GM19239 (cell line): ENCODE results near the gene ARPC5L.
"Not testable (repeated sequence)": the region's sequence is repeated elsewhere in the genome, so short reads cannot be mapped to it uniquely, and the experiment has no call there.

Experiments used
- DNase-seq: peaks from one replicate; pipeline ENCODE4 v3.0.0; 2011; ENCODE audit warnings: low spot score; ENCODE audit not compliant: insufficient read length
- FAIRE-seq: peaks from 2 replicates; lab custom pipeline; 2011; peaks lifted over from hg19 to GRCh38; lab: Jason Lieb, UNC

The ARPC5L gene

DNA sequence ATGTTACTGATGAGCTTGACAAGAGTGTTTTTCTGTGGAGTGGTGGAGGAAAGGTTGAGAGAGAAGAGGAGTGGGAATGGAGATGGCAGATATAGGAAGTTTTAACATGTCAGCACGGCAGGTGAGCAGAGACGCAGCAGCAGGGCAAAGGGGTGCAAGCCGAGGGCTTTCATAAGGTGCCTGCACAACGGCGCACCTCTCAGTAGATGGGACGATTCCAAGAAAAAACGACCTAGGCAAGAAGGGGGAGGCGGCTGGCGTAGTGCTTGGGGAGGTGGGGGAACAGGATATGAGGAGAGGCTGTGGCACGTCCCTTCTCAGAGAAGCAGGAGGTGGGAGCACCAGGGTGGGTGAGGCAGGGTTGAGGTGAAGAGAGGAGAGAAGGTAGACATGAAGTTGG is 24.5 kb downstream of the ARPC5L start:
- FAIRE-seq (no peak), DNase-seq (no peak)

DNA sequence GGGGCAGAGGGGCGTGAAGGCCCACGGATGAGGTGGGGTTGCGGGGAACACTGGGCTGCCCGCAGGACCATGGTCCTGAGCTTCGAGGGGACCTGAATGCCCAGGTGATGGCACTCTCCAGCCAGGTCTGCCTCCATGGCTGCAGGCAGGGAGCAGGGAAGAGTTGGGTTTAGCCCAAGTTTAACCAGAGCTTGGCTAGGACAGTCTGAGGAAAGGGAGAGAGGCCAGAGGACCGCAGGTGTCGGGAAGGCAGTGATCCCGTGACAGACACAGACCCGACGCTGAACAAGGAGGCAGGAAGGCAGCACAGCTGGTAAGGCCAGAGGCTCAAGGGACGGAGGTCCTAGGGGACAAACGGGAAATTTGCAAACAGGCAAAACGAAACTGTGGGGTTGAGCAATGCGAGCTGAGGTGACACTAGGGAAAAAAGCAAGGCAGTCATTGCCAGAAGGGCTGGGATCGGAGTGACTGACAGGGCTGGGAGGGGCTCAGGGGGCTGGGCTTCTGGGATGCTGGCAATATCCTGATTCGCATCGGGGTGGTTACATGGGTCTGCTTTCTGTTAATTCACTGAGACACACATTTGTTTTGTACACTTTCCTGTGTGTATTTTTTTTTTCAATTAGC is 25.0 kb downstream of the ARPC5L start:
- FAIRE-seq (no peak), DNase-seq (no peak)

DNA sequence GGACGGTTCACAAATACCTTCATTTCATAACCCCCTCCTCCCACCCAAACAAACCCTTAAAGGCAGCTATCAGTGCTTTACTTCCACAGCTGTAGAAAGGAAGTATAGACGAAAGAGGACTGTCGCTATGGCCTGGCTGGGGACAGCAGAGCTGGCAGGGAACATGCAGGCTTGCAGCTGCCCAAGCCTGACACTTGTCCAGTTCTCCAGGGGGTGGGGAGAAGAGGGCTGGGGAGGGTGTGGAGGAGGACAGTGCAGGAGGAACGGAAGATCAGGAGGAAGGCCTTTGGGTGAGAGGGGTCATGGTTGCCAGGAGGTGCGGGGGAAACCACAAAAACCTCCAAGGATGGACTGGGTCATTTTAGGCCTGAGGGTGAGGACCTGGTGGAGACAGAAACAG is 25.9 kb downstream of the ARPC5L start:
- DNase-seq (no peak), FAIRE-seq (no peak)

DNA sequence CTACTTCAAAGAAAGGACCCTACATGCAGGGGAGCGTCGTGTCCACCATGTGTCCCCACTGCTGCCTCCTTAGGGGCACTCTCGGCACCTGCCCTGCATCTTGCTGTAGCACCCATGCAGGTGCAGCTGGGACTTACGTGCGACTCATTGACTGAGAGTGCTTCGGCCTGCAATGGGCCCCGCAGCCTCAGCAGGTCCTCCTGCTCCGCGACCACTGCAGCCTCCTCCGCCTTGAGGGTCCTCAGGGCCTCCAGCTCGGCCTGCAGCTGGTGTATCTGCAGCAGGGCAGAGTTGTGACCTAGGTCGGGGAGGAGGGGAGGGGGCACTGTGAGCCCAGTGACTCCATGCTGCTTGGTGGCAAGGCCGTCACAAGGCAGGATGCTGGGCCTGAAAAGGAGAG is 27.1 kb downstream of the ARPC5L start:
- no peak for DNase-seq
- FAIRE-seq = no peak

DNA sequence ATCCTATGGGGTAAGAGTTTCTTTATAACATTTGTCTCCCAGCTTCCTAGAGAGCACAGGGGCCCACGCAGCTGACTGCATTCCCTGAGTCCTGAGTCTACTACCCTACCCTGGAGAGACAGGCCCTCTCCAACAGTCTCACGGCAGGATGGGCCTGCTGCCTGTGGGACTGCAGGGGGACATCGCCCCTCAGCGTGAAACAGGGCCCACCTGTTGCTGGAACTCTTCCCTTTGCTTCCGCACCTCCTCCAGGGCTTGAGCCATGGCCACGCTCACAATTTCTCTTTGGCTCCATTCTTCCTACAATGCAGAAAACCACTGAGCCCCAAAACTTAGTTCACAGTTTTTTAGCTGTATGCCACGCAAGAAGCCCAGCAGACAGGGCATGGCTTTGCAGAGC is 28.2 kb downstream of the ARPC5L start:
- DNase-seq (no peak), FAIRE-seq (no peak)

DNA sequence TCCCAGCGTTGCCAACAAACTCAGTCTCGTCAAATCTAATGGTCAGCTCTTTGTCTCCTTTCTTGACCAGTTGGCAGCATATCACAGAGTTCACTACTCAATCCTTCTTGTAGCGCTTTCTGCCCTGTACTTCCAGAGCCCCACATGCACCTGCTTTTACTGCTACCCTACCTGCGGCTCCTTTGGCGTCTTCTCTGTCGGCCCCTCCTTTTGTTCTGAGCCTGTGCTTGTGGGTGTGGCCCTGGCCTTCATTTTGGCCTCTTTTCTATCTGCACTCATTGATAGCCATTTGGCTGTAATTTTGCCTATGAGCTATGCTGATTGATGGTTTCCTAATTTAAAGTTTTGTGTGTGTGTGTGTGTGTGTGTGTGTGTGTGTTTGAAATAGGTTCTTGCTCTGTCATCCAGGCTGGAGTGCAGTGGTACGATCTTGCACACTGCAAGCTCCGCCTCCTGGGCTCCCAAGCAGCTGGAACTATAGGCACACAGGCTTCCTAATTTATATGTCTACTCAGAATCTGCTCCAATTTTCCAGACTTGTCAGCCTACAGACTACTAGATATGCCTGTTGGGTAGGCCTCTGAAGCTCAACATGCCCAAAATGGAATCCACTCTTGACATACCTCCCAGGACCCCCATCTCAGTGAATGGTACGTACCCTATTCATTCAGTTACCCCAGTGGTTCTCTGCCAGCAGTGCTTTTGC is 32.3 kb downstream of the ARPC5L start:
- FAIRE-seq (no peak), DNase-seq (no peak)

DNA sequence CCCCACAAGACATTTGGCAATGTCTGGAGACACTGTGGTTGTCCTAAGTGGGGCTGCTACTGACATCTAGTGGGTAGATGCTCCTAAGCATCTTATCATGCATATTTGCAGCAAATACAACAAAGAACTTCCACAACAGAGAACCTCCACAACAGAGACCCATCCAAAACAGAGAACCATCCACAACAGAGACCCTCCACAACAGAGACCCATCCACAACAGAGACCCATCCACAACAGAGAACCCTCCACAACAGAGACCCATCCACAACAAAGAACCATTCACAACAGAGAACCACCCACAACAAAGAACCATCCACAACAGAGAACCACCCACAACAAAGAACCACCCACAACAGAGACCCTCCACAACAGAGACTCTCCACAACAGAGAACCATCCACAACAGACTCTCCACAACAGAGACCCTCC is 32.8 kb downstream of the ARPC5L start:
- DNase-seq (no peak), FAIRE-seq (peak; percentile 23)

DNA sequence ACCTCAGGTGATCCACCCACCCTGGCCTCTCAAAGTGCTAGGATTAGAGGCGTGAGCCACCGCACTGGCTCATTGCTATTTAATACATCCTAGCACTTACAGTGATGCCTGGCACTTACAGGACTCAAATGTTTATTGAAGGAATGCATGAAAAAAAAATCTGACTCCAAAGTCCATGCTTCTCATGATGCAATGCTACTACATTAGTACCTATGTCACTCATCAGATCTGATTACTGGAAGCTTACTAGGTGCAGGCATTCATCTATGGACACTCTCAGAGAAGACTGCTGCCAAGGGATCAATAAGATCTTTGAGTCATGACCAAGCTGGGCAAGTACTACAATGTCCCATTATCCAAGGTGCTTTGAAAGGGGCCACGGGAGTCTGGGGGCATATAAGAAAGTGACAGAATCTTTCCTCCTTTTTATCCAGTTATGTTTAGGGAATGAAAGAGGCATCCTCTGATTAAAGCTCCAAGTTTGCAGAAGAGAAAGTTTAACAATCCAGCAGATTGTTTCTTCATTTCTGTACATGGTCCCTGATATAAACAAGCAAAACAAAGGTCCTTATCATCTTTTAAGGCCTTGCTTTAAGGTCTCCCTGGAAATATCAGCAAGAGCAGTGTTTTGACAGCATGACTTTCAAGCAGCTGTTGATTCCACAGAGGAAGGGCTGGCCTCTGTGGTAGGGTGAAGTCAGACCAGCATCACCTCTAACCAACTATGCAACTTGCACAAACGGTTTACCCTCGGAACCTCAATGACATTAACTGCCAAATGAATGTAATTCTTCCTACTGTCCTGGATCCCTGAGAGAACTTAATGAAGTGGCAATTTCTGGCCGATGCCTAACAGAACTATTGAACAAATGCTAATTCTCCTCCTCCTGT is 35.9 kb downstream of the ARPC5L start:
- FAIRE-seq (no peak), DNase-seq (no peak)

DNA sequence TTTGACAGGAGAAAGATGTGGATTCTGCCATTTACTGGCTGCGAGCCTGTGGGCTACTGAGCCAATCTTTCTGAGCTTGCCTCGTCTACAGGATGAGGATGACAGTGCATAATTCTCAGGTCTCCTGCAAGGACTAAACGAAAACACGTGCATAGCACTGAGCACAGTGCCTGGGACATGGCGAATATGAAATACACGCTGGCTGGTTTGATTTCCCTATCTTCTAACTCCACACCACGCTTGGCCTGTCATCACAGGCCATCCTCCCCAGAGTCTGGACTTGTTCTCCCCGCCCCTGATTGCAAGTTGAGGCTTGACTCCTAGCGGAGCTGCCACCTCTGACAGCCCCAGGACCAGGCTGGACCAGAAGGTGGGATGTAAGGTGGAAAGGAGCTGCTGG is 37.9 kb downstream of the ARPC5L start:
- DNase-seq (no peak), FAIRE-seq (no peak)

DNA sequence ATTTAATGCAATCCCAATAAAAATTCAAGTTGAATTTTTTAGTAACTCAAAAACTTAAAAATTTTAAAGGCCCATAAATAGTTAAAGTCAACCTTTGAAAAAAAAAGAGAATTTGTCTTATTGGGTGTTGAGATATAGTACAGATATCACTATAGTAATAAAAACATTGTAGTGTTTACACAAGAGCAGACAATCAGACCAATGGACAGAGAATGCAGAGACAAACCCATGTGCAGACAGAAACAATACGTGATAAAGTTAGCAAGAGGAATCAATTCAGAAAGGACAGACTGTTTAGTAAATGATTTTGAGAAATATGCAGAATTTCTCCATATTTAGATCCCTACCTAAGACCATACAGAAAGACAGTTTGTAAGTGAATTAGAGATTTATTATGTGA is 45.0 kb downstream of the ARPC5L start:
- DNase-seq (no peak), FAIRE-seq (no peak)

DNA sequence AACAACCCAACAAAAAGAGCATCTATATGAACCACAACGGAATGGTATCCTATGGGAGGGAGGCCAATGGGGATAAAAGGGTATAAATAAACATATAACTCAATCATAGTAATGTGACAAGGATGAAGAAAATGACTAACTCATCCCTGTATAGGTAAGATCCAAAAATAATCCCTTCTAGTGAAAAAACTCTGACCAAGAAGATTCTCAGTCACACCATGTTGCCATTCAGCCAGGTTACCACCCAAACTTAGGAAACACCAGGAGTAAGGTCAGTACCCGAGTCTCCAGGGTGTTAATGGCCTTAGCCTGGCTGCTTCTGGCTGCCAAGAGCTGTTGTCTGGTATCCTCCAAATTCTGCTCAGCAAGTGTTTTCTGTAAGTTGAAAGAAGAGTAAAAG is 46.2 kb downstream of the ARPC5L start:
- DNase-seq (no peak), FAIRE-seq (no peak)

DNA sequence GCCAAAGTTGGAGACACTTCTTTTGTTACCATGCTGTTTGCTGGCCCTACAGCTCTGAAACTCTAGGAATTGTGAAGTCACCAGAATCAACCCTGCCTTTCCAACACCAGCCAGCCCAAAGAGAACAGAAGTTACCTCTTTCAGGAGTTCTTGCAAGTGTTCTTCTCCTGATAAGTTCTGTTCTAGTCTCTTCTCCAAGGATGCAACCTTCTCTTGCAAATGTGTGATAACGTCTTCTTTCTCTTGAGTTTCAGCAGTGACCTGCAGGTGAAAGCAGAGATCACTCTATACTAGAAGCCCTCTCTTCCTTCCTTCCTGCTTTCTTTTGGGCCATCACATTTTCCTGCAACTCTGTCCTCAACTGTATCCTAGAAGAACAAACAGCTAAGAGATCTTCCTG is 49.8 kb downstream of the ARPC5L start:
- DNase-seq (no peak), FAIRE-seq (no peak)

DNA sequence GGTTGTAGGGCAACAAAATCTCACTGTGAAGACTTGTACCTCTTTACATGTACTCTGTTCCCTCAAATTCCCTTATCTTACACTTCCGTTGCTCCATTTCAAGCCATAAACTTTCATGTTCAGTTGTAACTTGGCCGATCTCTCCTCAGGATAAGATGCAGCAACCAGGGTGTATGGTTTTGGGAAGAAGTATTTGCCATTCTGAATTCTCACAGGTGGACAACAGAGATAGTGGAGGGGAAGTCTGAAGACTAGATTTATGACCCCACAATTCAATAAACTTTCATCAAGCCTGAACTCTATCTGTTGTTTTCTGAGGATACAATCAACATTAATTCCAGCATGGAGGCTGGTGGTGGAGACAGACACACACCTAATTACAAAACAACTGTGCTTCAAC is 51.4 kb downstream of the ARPC5L start:
- FAIRE-seq (no peak), DNase-seq (no peak)

DNA sequence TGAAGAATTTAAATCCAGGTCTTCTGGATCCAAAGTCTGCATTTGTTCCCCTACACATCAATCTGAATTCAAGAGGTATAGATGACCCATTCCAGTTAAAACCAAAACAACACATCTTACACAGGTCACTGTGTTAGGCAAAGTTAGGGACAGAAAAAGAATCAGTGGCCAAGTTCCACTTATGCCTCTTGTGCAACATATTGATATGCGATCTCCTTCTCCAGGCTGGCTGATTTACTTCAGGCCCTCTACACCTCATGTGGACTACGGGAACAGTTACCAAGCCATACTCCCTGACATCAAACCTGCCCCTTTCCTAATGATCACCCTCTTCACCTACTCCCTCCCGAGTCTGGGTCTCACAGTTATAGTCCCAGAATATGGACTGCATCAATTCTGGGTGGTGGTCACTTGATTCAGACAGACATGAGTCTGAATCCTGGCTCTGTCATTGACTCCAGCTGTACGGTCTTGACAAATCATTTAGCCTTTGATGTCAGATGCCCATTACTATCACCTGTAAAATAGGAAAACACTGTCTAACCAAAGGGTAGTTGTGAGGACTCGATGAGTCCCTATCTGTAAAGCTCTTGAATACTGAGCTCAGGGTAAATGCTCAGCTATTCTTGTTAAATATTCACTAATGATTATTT is 52.9 kb downstream of the ARPC5L start:
- no peak for DNase-seq
- FAIRE-seq = no peak

DNA sequence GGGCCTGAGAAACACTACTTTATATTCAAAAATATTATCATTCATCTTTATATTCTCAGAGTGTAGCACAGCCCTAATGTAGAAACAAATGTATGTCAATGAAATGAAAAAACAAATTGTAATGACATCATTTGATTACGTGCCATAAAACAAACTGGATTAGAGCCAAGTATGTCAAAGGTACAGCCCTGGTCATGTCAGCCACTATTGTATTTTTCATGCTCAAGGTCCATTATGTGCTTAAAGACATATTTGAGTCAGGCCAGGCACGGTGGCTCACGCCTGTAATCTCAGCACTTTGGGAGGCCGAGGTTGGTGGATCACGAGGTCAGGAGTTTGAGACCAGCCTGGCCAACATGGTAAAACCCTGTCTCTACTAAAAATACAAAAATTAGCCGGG is 58.5 kb downstream of the ARPC5L start:
- FAIRE-seq, DNase-seq: not testable (repeated sequence)
